Psoas muscle (tissue), 8 donors: ENCODE results near the gene SIGLEC6. TPM values are rescaled to one million over a fixed set of nuclear protein-coding genes. Genes with fewer than 3 reads are reported as not detected.

Source experiments
- ATAC-seq, 4 donors: fragments of 200-7000 bp; cut with Tn5 transposase; one replicate each; pipeline ENCODE4 v1.9.1; 2020; ENCODE audit warnings: moderate library complexity in 3 of 4, mild to moderate bottlenecking in 2 of 4
- DNase-seq, 2 donors: peaks; one replicate each; pipeline ENCODE4 v3.0.0-alpha.2; 2020
- H3K27ac ChIP-seq: fragments of 200-600 bp; one replicate; pipeline ENCODE4 v1.8.0; 2022
- H3K27me3 ChIP-seq, 3 donors: fragments of 200-600 bp in 1 of 3; one replicate each; pipeline versions ENCODE4 v1.6.1 to v1.8.0; 2013 to 2022; ENCODE audit warnings: low read length in 2 of 3, mild to moderate bottlenecking in 2 of 3, moderate library complexity in 1 of 3; ENCODE audit not compliant: insufficient read depth in 3 of 3
- H3K36me3 ChIP-seq, 2 donors: fragments of 200-600 bp in 1 of 2; one replicate each; pipeline versions ENCODE4 v1.6.1 to v1.8.0; 2013 to 2022; ENCODE audit warnings: low read depth in 1 of 2, mild to moderate bottlenecking in 1 of 2, moderate library complexity in 1 of 2; ENCODE audit not compliant: insufficient read depth in 1 of 2
- H3K4me1 ChIP-seq: fragments of 200-600 bp; one replicate; pipeline ENCODE4 v1.8.0; 2022
- H3K4me3 ChIP-seq: fragments of 200-600 bp; one replicate; pipeline ENCODE4 v1.8.0; 2022; ENCODE audit warnings: mild to moderate bottlenecking
- H3K9me3 ChIP-seq: fragments of 200-600 bp; one replicate; pipeline ENCODE4 v1.8.0; 2022
- CTCF ChIP-seq: fragments of 200-600 bp; IDR thresholded peaks from one replicate; pipeline ENCODE4 v1.8.0; 2022; ENCODE audit warnings: antibody characterized with exemption
- WGBS, 3 donors: extraction: QIAGEN DNeasy Blood & Tissue Kit; methylation state at CpG; one replicate each; pipeline versions ENCODE4 v1.1.6 to v1.1.7; 2013; 5-methylcytosine and 5-hydroxymethylcytosine counted together
- intact Hi-C, 2 donors: fragments of 100-400 bp; cut with DNase I; formaldehyde crosslinking; loops; one replicate each; pipeline versions ENCODE4 v1.11.0 to v1.14.2; 2022
- polyA plus RNA-seq, 3 donors: library from polyadenylated mRNA; stranded (reverse); fragments of 200-250 nt; gene quantifications; one replicate each; pipeline ENCODE4 v1.2.3, GENCODE V29; 2013
- total RNA-seq, 4 donors: library from RNA; stranded (reverse); fragmentation: NEBNext Ultra II Directional in 2 of 4; extraction: Animal tissue kit (Norgen Biotek cat#: 25700) in 2 of 4; gene quantifications; one replicate each; pipeline versions ENCODE4 v1.2.1 to v1.2.4, GENCODE V29; 2021 to 2023
- donor health status: healthy with polysubstance abuse.
- donor health status: DM: no; HTN: no; CAD: no; lungs with moderate emphysema.
- donor health status: Bipolar disorder and iron deficiency.
- donor health status: healthy.
- donor health status: DM: yes; HTN: yes; CAD: no.
- donor health status: DM: no; HTN: no; CAD: no.
- donor health status: DM: no; HTN: no; CAD: no.
- donor health status: DM: yes; HTN: yes; CAD: no.

SIGLEC6 gene
- total and polyA plus RNA-seq, 7 donors, result 0.03 to 0.40 (median 0.22) TPM; not detected in 2

DNA sequence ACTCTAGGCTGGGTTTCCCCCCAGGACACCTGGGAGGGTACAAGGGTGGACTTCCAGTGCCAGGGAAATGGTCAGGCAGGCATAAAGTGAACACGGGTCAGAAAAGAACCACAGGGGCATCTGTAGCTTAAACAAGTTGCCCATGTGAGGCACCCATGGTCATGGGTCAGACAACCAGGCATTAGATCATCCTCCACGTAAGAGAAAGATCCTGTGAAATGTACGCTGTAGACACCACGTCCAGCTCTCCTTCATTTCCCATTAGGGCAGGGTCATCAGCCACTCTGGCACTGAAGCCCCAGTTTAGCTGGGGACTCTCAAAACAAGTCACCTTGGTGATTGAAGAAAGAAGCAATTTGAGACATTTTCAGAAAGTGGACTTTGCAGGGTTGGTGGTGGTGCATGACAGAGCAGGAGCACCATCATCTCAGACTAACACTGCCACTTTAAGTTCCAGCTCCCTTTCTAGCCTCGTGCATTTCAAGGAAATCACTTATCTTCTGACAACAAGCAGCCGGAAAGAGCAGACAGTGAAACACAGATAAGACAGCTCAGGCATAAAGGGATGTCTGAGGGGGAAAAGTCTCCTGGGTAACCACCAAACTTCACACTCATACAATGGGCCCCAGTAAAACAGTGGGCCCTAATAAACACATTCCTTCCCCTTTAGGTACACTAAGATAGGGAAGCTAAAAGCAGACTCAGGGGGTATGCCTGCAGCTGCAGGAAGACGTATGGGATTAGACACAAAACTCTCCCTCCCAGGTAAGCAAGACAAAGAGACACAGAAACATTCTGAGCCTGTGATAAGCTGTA is 16.1 kb upstream of the SIGLEC6 start:
- Histone ChIP-seq H3K4me3 (no peak overlapping the region), H3K27me3 (peaks cover 0 to 7% (median 5%) of the 10 kb centered on the region in 3 donors), H3K9me3 (no peaks in the 10 kb centered on the region), H3K27ac (no peak overlapping the region), H3K4me1 (no peaks in the 10 kb centered on the region), H3K36me3 (no peaks in the 10 kb centered on the region)
- no peak for TF ChIP-seq CTCF
- DNase-seq, result no peak
- intact Hi-C loops, result no loop called here
- no peak for ATAC-seq
- WGBS, 3 donors, result 46 to 48% (median 46%) methylated on average over 7 of the region's 7 CpGs

DNA sequence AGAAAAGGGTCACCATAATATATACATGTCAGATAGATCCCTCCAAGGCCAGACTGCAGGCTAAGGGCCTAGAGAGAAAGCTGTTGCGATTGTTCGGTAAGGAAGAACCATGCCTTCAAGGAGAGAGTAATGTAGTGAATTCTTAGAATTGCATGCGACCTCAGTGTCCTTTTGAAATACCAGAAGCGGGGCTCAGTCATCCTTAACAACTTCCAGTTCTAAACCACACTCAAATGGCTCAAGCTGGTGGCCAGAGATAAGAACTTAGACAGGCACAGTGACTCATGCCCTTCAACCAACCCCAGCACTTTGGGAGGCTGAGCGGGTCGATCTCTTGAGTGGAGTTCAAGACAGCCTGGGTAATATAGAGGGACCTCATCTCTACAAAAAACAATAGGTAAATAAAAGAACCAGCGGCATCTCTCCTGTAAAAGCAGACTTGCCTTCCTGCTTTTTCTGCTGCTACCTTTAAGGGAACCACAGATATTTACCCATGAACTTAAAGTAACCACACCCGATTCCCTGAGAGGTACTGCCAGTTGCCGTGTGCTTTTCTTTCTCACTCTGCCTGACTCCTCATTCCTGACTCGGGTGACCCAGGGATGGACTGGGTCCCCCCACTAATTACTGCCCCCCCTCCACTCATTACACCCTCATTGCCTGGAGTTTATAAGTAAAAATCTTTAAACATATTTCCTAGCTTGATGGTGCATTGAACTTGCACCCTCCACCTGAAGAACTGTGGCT is 15.4 kb upstream of the SIGLEC6 start:
- Histone ChIP-seq H3K27me3 (peaks cover 0 to 7% (median 5%) of the 10 kb centered on the region in 3 donors), H3K4me1 (no peaks in the 10 kb centered on the region), H3K36me3 (no peaks in the 10 kb centered on the region), H3K9me3 (no peaks in the 10 kb centered on the region), H3K4me3 (no peak overlapping the region), H3K27ac (no peak overlapping the region)
- intact Hi-C loops, result no loop called here
- ATAC-seq (no peak), DNase-seq (no peak)
- TF ChIP-seq CTCF, result no peak
- WGBS, 3 donors, result 65 to 70% (median 67%) methylated on average over 10 of the region's 10 CpGs

DNA sequence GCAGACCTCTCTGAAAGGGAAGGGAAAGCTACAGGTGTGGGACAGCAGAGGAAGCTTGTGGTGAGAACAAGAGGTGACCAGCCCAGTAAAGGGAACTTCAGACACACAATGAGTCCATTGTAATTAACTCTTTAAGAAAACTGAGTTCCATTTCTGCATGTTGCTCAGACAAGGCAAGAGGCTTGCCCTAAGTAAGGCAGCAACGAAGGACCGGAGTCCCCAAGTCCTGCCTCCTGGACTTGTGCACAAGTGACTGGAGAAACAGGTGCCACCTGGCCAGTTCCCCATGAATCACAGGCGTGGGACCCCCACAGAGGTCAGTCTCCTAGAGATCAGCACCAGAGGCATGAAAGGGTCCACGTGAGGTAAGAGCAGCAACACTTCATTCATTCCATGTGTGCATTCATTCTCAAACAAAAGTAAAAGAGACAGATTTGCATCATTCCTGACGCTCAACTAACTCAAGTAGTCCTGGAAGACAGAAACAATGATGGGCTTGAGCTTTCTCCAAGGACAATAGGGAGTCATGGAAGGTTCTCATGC is 14.7 kb upstream of the SIGLEC6 start:
- WGBS, 3 donors, result 54 to 57% (median 56%) methylated on average over 5 of the region's 5 CpGs
- no peak for ATAC-seq
- Histone ChIP-seq H3K36me3 (no peaks in the 10 kb centered on the region), H3K27me3 (peaks cover 0 to 10% (median 2%) of the 10 kb centered on the region in 3 donors), H3K27ac (no peak overlapping the region), H3K4me1 (no peaks in the 10 kb centered on the region), H3K4me3 (no peak overlapping the region), H3K9me3 (no peaks in the 10 kb centered on the region)
- TF ChIP-seq CTCF, result no peak
- intact Hi-C loops, result no loop called here
- no peak for DNase-seq

DNA sequence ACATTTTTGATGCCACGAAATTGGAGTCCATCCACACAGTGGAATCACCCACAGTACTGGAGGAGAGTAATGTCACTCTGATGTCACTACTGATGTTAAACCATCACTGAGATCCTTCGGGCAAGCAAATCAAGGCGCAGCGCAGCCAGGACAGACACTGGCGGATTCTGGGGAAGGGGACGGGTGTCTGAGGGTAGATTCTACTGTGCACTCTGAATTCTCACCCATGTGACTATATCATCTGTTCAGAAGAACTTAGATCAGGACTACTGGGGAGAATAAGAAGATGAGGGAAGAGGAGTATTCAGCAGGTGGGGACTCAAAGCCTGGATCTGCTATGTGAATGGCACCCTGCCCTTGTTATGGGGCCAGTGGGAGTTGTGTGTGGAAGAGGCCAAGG is 12.6 kb upstream of the SIGLEC6 start:
- no peak for DNase-seq
- H3K4me1 ChIP-seq, result no peaks in the 10 kb centered on the region
- intact Hi-C loops, result no loop called here
- H3K36me3 ChIP-seq, result no peaks in the 10 kb centered on the region
- H3K4me3 ChIP-seq, result no peak overlapping the region
- H3K27ac ChIP-seq, result no peak overlapping the region
- no peaks in the 10 kb centered on the region for H3K9me3 ChIP-seq
- ATAC-seq, result no peak
- H3K27me3 ChIP-seq, result peaks cover 0 to 13% (median 2%) of the 10 kb centered on the region in 3 donors
- 78 to 81% (median 80%) methylated on average over 6 of the region's 6 CpGs for WGBS, 3 donors
- TF ChIP-seq CTCF, result no peak
